H1 (cell line): ENCODE results near the gene PLB1.

Experiments used
- EGR1 ChIP-seq: IDR thresholded peaks from 2 replicates; pipeline ENCODE4 v1.6.1; 2011; ENCODE audit warnings: low read depth, low read length, borderline replicate concordance
- POLR2A ChIP-seq, 2 experiments: IDR thresholded peaks; 1 replicate in 1 of 2; 2 replicates in 1 of 2; pipeline ENCODE4 v1.6.1; 2011; ENCODE audit warnings: low read depth in 2 of 2, low read length in 2 of 2, mild to moderate bottlenecking in 2 of 2; ENCODE audit errors: control extremely low read depth in 1 of 2
- SIN3A ChIP-seq, 2 experiments: IDR thresholded peaks in 1 of 2; conservative IDR thresholded peaks in 1 of 2; 2 replicates each; pipeline ENCODE4 v1.6.1; 2011 to 2012; ENCODE audit warnings: low read length in 2 of 2, improper control_type of control experiment in 1 of 2, low read depth in 1 of 2, mild to moderate bottlenecking in 1 of 2
- TAF1 ChIP-seq: IDR thresholded peaks from 2 replicates; pipeline ENCODE4 v1.6.1; 2011; ENCODE audit warnings: mild to moderate bottlenecking, low read depth, low read length
- TF ChIP-seq, protein P1 (sequence below), 3 experiments: IDR thresholded peaks; 1 replicate in 2 of 3; 2 replicates in 1 of 3; pipeline versions ENCODE4 v1.5.1 to v1.6.1; 2011; ENCODE audit warnings: low read length in 3 of 3, mild to moderate bottlenecking in 3 of 3, inconsistent platforms in 2 of 3, low read depth in 1 of 3, moderate library complexity in 1 of 3; ENCODE audit not compliant: insufficient read depth in 1 of 3; ENCODE audit errors: control extremely low read depth in 1 of 3

- no peak for TF ChIP-seq POLR2A (IDR thresholded peaks at IDR 0.05; ENCODE audit: control extremely low read depth in 1 of 2, low read depth in 2 of 2, low read length in 2 of 2)
- TF ChIP-seq, protein P1, sequence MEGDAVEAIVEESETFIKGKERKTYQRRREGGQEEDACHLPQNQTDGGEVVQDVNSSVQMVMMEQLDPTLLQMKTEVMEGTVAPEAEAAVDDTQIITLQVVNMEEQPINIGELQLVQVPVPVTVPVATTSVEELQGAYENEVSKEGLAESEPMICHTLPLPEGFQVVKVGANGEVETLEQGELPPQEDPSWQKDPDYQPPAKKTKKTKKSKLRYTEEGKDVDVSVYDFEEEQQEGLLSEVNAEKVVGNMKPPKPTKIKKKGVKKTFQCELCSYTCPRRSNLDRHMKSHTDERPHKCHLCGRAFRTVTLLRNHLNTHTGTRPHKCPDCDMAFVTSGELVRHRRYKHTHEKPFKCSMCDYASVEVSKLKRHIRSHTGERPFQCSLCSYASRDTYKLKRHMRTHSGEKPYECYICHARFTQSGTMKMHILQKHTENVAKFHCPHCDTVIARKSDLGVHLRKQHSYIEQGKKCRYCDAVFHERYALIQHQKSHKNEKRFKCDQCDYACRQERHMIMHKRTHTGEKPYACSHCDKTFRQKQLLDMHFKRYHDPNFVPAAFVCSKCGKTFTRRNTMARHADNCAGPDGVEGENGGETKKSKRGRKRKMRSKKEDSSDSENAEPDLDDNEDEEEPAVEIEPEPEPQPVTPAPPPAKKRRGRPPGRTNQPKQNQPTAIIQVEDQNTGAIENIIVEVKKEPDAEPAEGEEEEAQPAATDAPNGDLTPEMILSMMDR (IDR thresholded peaks at IDR 0.05; ENCODE audit: control extremely low read depth in 1 of 3, insufficient read depth in 1 of 3, low read depth in 1 of 3, low read length in 3 of 3) = no peak
- TF ChIP-seq EGR1 = no peak
- no peak for TF ChIP-seq SIN3A (conservative IDR thresholded peaks at IDR 0.05 in 1 of 2, IDR thresholded peaks at IDR 0.05 in 1 of 2; ENCODE audit: low read depth in 1 of 2, low read length in 2 of 2)
- no peak for TF ChIP-seq TAF1
These were observed 1.3 kb downstream of the PLB1 start for GRCh38 chr2:28497206-28497605.
